ENCODE data around the gene TEDC2.

TEDC2 gene

GRCh38 chr16:2473999-2474876, 14.3 kb downstream of the TEDC2 start:
- H3K4me1 ChIP-seq (ENCODE audit: low read length) = no peaks in the 10 kb centered on the region
- H3K27ac ChIP-seq (ENCODE audit: low read length) = no peak overlapping the region
- peaks cover 6% of the 10 kb centered on the region; the same call in 1 of the 2 replicates for H3F3A ChIP-seq (ENCODE audit: insufficient read depth, low read length)
- H3K9ac ChIP-seq (ENCODE audit: low read length) = peak overlapping the region; percentile 85
- no peaks in the 10 kb centered on the region for H4K20me1 ChIP-seq (ENCODE audit: insufficient read depth, low read length)
- no peaks in the 10 kb centered on the region for H3K9me2 ChIP-seq (replicated peaks; ENCODE audit: insufficient read depth, low read length)
- H3K9me3 ChIP-seq (replicated peaks; ENCODE audit: insufficient read depth, low read length) = no peaks in the 10 kb centered on the region
- TF ChIP-seq EZH2phosphoT487 (IDR thresholded peaks at IDR 0.05; ENCODE audit: low read length) (no peak), EZH2 (optimal IDR thresholded peaks at IDR 0.05; ENCODE audit: low read depth, low read length) (no peak), CTCF (IDR thresholded peaks at IDR 0.05; ENCODE audit: low read length) (peak; percentile 34)
- H2AFZ ChIP-seq (ENCODE audit: low read length) = peak overlapping the region; percentile 87
- peak; percentile 60 for DNase-seq
- H3K36me3 ChIP-seq (replicated peaks; ENCODE audit: insufficient read depth, low read length) = no peaks in the 10 kb centered on the region
- H3K4me2 ChIP-seq (ENCODE audit: low read depth, low read length) = peak overlapping the region; percentile 100
- peaks cover 23% of the 10 kb centered on the region for H3K79me2 ChIP-seq (ENCODE audit: low read length)
- peaks cover 40% of the 10 kb centered on the region for H3K27me3 ChIP-seq (replicated peaks; ENCODE audit: insufficient read depth, low read length)
- peak overlapping the region; percentile 92 for H3K4me3 ChIP-seq (ENCODE audit: low read length)

DNA sequence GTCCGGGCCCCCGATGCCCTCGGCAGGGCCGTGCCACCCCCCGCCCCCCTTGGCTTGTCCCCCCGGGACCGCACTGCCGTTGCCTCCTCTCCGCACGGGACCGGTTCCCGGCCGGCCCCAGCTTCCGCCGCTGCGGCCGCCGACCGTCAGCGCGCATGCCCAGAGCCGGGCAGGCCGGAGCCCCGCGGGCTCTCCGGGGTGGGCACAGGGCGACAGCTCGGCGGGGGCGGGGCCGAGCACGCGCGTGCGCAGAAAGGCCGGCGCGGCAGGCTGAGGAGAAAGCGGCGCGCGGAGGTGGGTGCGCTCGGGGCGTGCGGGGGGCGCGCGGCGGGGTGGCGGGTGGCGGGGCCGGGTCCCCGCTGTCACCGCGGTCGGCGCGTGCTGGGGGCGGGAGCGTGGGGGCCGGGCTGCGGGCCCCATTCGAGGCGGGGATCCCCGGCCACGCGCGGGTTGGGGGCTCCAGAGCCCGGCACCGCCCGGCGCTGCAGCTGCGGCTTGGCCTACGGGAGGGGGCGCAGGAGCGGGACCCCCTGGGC, 15.0 kb downstream of the TEDC2 start, which contains the start of gene TBC1D24:
TBC1D24 (plus strand) TSS at position 251 of the 536 bp plus-strand sequence. CDS start 21,022 bp downstream, outside the sequence.
- no peaks in the 10 kb centered on the region for H3K9me3 ChIP-seq (replicated peaks; ENCODE audit: insufficient read depth, low read length)
- no peaks in the 10 kb centered on the region for H3K4me1 ChIP-seq (ENCODE audit: low read length)
- peak within 1 kb of the TSS; percentile 87 for H2AFZ ChIP-seq (ENCODE audit: low read length)

More for the DNA sequence above, 15.0 kb downstream of the TEDC2 start, which contains the start of gene TBC1D24:
- H3K27me3 ChIP-seq (replicated peaks; ENCODE audit: insufficient read depth, low read length) = peaks cover 33% of the 10 kb centered on the region
- H4K20me1 ChIP-seq (ENCODE audit: insufficient read depth, low read length) = no peaks in the 10 kb centered on the region
- TF ChIP-seq CTCF (IDR thresholded peaks at IDR 0.05; ENCODE audit: low read length) = no peak
- TF ChIP-seq EZH2 (optimal IDR thresholded peaks at IDR 0.05; ENCODE audit: low read depth, low read length) = no peak
- no peak for TF ChIP-seq EZH2phosphoT487 (IDR thresholded peaks at IDR 0.05; ENCODE audit: low read length)
- peaks cover 23% of the 10 kb centered on the region for H3K79me2 ChIP-seq (ENCODE audit: low read length)
- H3K36me3 ChIP-seq (replicated peaks; ENCODE audit: insufficient read depth, low read length) = no peaks in the 10 kb centered on the region
- peak within 1 kb of the TSS; percentile 100 for H3K4me2 ChIP-seq (ENCODE audit: low read depth, low read length)
- H3K27ac ChIP-seq (ENCODE audit: low read length) = no peak within 1 kb of the TSS
- no peaks in the 10 kb centered on the region for H3K9me2 ChIP-seq (replicated peaks; ENCODE audit: insufficient read depth, low read length)
- H3F3A ChIP-seq (ENCODE audit: insufficient read depth, low read length) = peaks cover 6% of the 10 kb centered on the region; the same call in 1 of the 2 replicates
- DNase-seq = peak; percentile 92
- peak within 1 kb of the TSS; percentile 85 for H3K9ac ChIP-seq (ENCODE audit: low read length)
- H3K4me3 ChIP-seq (ENCODE audit: low read length) = peak within 1 kb of the TSS; percentile 92
